COR-L47 (cell line): ENCODE data around the gene TSNAXIP1.

Source experiments
- DNase-seq: peaks from one replicate; lab custom pipeline; 2025; lab: John Stamatoyannopoulos, UW

Gene TSNAXIP1

GRCh38 chr16:67783353-67783725 is 23.4 kb upstream of the TSNAXIP1 start:
- no peak for DNase-seq

DNA sequence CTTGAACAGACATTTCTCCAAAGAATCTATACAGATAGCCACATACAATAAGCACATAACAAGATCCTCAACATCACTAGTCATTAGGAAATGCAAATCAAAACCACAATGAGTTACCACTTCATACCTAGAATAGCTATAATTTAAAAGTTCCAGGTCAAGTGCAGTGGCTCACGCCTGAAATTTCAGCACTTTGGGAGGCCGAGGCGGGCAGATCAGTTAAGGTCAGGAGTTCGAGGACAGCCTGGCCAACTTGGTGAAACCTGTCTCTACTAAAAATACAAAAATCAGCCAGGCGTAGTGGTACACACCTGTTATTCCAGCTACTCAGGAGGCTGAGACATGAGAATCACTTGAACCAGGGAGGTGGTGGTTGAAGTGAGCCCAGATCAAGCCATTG is 20.2 kb upstream of the TSNAXIP1 start:
- DNase-seq = no peak

- DNase-seq = no peak
Observed at GRCh38 chr16:67790071-67790470, 16.6 kb upstream of the TSNAXIP1 start.

GRCh38 chr16:67796099-67796718 is 10.5 kb upstream of the TSNAXIP1 start:
- no peak for DNase-seq

DNA sequence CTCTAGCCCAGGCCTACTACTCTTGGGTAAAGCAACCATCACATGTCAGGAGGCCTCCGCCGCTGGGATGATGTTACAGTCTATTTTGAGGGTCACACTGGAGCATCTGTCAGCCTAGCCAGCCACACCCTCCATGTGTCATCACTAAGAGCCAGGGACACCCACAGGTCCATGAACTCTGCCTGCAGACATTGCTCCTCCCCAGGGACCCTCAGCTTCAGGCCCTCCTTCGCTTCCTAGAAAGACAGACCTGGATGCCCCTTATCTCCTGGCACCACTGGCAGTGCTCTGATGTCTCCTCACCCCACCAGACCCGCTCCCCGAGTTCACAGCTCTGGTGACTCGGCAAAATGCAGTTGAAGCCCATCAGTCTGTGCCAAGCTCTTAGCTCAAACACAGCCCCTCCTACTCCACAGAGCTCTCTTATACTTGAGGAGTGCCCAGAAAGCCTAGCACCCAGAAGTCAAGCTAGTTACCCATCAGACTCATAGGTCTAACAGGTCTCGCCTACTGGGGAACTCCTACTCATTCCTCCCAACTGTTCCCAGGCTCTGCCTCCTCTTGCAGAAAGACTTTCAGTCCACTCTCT is 6.3 kb upstream of the TSNAXIP1 start:
- no peak for DNase-seq

GRCh38 chr16:67801241-67801640 is 5.4 kb upstream of the TSNAXIP1 start:
- no peak for DNase-seq

DNA sequence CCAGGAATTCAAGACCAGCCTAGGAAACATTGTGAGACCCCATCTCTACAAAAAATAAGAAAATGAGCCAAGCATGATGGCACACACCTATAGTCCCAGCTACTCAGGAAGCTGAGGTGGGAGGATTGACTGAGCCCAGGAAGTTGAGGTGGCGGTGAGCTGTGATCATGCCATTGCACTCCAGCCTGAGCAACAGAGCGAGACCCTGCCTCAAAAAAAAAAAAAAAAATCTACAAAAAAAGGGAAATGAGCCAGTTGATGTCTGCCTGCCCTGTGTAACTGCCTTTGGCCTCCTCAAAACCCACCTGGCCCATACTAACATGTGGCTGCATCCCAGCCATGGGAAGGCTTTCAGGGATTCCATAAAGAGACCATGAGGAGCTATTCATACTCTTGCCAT is 4.8 kb upstream of the TSNAXIP1 start:
- no peak for DNase-seq

GRCh38 chr16:67803894-67804293 is 2.8 kb upstream of the TSNAXIP1 start:
- no peak for DNase-seq

DNA sequence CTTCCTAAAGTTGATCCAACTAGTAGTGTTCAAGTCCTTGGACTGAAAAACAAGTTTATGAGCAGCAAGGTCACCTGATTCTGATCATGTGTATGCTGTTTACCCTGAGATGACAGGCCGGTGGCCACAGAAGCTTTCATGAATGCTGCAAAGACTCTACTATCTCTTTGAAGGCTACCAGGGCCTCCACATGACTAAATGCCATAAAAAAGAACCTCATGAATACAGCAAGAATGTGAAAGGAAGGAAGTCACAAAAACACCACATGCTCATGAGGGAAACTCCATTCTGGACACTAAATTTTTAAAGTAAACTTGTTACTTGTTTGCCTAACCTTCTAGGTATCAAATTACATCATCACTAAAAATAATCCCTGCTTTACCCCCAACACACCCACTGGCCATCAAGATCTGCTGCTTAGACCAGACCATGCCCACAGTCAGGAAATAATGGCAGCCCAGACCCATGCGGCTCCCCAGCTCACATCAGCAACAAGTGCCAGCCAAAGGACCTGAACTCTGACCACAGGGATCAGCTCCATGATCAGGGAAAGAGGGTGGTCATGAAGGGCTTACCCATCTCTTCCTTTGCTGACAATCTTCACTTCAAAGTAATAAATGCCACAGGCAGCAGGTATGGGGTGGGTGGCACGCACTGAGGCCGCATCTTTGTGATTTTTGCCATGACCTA is 1.7 kb upstream of the TSNAXIP1 start:
- DNase-seq = no peak

GRCh38 chr16:67805718-67806427 is 816 bp upstream of the TSNAXIP1 start:
- no peak for DNase-seq

GRCh38 chr16:67807148-67807682 is 526 bp downstream of the TSNAXIP1 start:
- no peak for DNase-seq

- no peak for DNase-seq
Observed at GRCh38 chr16:67811899-67812298, 5.2 kb downstream of the TSNAXIP1 start.

- DNase-seq = peak; percentile 29
Observed at GRCh38 chr16:67814567-67814966, 7.9 kb downstream of the TSNAXIP1 start.

DNA sequence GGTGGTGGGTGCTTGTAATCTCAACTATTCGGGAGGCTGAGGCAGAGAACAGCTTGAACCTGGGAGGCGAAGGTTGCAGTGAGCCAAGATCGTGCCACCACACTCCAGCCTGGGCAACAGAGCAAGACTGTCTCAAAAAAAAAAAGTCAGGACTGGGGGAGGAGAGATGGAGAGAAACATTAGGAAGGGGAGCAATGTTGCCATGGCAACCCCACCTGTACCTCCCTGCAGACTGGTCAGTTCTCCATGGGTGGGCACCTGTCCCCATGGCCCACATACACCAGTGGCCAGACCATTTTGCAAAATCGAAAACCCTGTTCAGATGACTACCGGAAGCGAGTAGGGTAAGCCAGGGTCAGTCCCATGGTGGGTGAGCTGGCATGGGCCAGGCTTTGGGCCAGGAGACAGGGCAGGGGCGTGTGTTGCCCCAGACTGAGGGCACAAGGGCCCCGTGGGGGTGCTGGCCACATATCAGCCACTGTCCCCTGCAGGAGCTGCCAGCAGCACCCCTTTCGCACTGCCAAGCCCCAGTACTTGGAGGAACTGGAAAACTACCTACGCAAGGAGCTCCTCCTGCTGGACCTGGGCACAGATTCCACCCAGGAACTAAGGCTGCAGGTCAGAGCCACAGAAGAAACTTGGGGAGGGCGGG is 14.0 kb downstream of the TSNAXIP1 start:
- no peak for DNase-seq

DNA sequence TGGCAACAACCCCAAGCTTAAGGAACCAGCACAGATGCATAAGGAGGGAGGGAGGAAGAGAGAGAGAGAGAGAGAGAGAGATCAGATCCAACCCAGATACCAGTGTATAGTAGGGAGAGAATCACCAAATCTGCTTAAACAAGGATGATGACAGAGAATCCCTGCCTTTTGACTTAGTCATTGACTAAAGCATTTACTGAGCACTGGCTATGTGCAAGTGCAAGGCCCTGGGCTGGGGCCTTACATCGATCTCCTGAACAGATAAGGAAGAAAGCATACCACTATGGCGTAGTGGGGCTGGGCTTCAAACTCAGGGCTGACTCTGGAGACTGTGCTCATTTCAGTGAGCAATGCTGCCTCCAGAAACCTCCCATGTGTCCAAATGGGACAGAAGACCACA is 15.8 kb downstream of the TSNAXIP1 start:
- no peak for DNase-seq

DNA sequence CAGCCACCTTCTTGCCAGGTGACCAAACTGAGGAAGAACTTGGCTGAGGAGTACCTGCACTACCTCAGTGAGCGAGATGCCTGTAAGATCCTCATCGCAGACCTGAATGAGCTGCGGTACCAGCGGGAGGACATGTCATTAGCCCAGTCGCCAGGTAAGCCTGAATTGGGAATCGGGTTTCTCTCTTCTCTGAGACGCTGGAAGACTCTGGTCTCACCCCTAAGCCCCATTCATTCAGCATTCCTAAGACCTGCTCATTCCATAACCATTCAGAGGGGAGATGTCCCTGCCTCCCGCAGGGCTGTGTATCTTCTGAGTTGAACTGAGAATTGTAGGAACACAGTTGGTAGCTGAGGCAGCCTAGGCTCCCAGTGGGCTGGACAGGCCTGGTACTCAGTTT is 18.4 kb downstream of the TSNAXIP1 start:
- no peak for DNase-seq

GRCh38 chr16:67825906-67826305 is 19.2 kb downstream of the TSNAXIP1 start:
- DNase-seq = no peak

- no peak for DNase-seq
Observed at GRCh38 chr16:67828651-67829050, 22.0 kb downstream of the TSNAXIP1 start.

- no peak for DNase-seq
Observed at GRCh38 chr16:67833030-67833414, 26.3 kb downstream of the TSNAXIP1 start.

DNA sequence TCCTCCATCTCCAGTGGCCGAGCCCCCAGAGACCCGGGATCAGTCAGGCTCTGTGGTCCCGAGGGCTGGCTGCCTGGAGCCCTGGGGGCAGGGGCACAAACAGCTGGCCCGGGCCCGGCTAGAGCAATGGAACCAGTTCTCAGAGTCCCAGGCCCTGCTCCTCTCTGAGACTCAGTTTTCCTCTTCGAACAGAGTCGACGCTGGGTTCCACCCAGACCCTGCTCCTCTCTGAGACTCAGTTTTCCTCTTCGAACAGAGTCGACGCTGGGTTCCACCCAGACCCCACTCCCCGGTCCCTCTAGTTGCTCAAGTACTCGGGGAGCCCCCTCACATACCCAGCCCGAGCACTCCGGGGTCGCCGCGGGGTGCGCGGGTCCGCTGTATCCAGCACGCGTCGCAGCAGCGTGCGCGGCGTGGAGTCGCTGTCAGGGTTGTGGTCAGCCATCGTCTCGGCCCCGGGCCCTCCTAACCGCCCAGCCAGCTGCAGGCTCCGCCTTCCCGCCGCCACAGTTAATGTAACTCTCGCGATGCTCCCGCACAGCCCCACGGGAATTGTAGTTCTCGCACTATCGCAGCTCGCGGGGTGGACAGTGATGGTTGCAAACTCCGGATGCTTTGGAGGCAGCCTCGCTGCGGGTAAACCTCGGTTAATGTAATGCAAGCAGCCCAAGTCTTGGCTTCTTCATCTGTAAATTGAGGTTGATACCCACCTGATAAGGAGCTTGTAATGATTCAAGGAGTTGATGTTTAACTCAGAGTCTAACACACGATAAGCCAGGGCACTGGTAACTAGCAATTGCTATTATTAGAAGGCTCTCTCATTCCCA is 26.9 kb downstream of the TSNAXIP1 start:
- peak; percentile 89 for DNase-seq

DNA sequence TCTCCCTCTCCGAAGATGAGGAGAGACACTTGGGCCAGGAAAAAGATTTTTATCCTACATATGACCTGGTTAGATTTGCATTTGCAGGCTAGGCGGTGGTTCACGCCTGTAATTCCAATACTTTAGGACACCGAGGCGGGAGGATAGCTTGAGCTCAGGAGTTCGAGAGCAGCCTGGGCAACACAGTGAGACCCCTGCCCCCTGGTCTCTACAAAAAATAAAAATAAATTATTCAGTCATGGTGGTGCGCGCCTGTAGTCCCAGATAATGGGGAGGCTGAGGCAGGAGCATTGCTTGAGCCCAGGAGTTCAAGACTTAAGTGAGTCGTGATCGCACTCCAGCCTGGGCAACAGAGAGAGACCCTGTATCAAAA is 27.5 kb downstream of the TSNAXIP1 start:
- DNase-seq = no peak
